DND-41 (cell line): Measurements from ENCODE around the gene DYRK2.

Experiments
- CTCF ChIP-seq: IDR thresholded peaks from 2 replicates; pipeline ENCODE4 v1.5.1; 2012; ENCODE audit warnings: borderline replicate concordance, low read length, moderate library complexity, mild to moderate bottlenecking; ENCODE audit not compliant: poor library complexity, severe bottlenecking; ENCODE audit errors: extremely low read depth
- EZH2 ChIP-seq: IDR thresholded peaks from 3 replicates; pipeline ENCODE4 v1.6.1; 2012; ENCODE audit warnings: borderline replicate concordance, low read depth, mild to moderate bottlenecking, moderate library complexity, low read length, inconsistent platforms; ENCODE audit not compliant: severe bottlenecking

- TF ChIP-seq CTCF (no peak), EZH2 (no peak)
Measured at GRCh38 chr12:67674417-67674816, 25.9 kb downstream of the DYRK2 start.
